ENCODE results near the gene ERICH4.

ERICH4 gene

DNA sequence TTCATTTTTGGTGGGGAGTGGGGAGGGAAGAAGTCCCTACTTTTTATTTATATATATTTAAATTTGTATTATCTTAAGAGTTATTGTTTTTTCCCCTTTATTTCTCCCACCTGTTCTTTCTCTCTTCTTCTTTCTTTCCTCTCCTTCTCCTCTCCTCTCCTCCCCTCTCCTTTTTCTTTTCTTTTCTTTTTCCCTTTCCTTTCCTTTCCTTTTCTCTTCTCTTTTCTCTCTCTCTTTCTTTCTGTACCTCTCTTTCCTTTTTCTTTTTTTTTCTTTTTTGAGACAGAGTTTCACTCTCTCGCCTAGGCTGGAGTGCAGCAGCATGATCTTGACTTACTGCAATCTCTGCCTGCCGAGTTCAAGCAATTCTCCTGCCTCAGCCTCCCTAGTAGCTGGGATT is 43.4 kb upstream of the ERICH4 start:
- no peak overlapping the region for H3K27ac ChIP-seq
- TF ChIP-seq, protein P1, sequence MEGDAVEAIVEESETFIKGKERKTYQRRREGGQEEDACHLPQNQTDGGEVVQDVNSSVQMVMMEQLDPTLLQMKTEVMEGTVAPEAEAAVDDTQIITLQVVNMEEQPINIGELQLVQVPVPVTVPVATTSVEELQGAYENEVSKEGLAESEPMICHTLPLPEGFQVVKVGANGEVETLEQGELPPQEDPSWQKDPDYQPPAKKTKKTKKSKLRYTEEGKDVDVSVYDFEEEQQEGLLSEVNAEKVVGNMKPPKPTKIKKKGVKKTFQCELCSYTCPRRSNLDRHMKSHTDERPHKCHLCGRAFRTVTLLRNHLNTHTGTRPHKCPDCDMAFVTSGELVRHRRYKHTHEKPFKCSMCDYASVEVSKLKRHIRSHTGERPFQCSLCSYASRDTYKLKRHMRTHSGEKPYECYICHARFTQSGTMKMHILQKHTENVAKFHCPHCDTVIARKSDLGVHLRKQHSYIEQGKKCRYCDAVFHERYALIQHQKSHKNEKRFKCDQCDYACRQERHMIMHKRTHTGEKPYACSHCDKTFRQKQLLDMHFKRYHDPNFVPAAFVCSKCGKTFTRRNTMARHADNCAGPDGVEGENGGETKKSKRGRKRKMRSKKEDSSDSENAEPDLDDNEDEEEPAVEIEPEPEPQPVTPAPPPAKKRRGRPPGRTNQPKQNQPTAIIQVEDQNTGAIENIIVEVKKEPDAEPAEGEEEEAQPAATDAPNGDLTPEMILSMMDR (IDR thresholded peaks at IDR 0.05): no peak
- no peak for TF ChIP-seq ZFX (IDR thresholded peaks at IDR 0.05; ENCODE audit: borderline replicate concordance)

DNA sequence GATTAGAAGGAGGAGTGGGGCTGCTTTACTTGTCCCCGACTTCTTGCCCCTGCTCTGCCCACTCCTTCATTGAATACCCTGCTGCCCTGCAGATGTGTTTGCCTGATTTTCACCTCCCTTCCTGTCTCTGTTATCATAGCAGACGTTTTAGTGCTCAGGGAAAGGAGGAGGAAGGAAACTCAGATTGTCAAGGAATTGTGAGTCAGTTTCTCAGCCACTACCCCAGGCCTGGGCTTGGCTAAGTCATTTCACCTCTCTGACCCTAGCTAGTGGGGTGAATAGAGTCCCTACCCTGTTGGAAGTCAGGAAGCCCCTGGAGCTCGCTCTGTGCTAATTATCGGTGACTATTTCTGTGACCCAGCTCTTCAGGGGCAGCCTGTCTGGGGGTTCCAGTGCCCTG is 41.5 kb upstream of the ERICH4 start:
- no peak for TF ChIP-seq ZFX (IDR thresholded peaks at IDR 0.05; ENCODE audit: borderline replicate concordance)
- TF ChIP-seq, protein P1 (IDR thresholded peaks at IDR 0.05): no peak
- H3K27ac ChIP-seq: no peak overlapping the region

DNA sequence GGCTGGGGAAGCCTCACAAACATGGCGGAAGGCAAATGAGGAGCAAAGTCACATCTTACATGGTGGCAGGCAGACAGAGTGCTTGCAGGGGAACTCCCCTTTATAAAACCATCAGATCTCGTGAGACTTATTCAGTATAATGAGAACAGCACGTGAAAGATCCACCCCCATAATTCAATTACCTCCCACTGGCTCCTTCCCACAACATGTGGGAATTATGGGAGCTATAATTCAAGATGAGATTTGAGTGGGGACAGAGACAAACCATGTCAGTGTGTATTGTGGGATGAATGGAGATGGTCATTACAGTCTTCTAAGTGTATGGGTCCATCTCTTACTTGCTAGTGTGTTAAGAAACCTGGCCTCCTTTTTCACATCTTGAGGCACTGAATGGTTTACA is 40.9 kb upstream of the ERICH4 start:
- TF ChIP-seq, protein P1 (IDR thresholded peaks at IDR 0.05): no peak
- no peak for TF ChIP-seq ZFX (IDR thresholded peaks at IDR 0.05; ENCODE audit: borderline replicate concordance)
- H3K27ac ChIP-seq: no peak overlapping the region

GRCh38 chr19:41403181-41403970 is 39.6 kb upstream of the ERICH4 start:
- no peak for TF ChIP-seq ZFX (IDR thresholded peaks at IDR 0.05; ENCODE audit: borderline replicate concordance)
- TF ChIP-seq, protein P1 (IDR thresholded peaks at IDR 0.05): no peak

GRCh38 chr19:41405776-41406175 is 37.2 kb upstream of the ERICH4 start:
- H3K27ac ChIP-seq: no peak overlapping the region
- TF ChIP-seq, protein P1 (IDR thresholded peaks at IDR 0.05): no peak
- no peak for TF ChIP-seq ZFX (IDR thresholded peaks at IDR 0.05; ENCODE audit: borderline replicate concordance)

More at GRCh38 chr19:41403181-41403970, 39.6 kb upstream of the ERICH4 start:
- no peak overlapping the region for H3K27ac ChIP-seq

- TF ChIP-seq, protein P1 (IDR thresholded peaks at IDR 0.05): no peak
- no peak for TF ChIP-seq ZFX (IDR thresholded peaks at IDR 0.05; ENCODE audit: borderline replicate concordance)
- no peak overlapping the region for H3K27ac ChIP-seq
Observed at GRCh38 chr19:41407271-41407670, 35.7 kb upstream of the ERICH4 start.

DNA sequence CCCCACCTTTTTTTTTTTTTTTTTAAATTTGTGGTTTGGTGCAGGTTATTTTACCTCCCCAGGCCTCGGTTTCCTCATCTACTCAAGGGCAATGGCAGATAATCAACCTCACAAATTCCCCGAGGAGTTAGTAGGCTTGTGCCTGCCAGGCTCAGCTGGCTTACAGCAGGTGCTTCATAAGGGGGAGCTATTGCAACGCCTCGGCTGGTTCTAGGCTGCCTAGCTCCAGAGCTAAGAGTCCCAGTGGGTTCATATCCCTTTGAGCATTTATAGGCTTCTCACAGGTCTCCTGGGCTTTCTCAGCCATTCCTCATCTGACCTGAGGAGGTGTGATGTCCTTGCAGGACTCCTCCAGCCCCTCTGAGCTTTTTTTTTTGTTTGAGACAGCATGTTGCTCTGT is 34.7 kb upstream of the ERICH4 start:
- H3K27ac ChIP-seq: no peak overlapping the region
- TF ChIP-seq ZFX (IDR thresholded peaks at IDR 0.05; ENCODE audit: borderline replicate concordance): no peak
- TF ChIP-seq, protein P1 (IDR thresholded peaks at IDR 0.05): no peak

- H3K27ac ChIP-seq: peak overlapping the region; percentile 50
Observed at GRCh38 chr19:41408846-41409245, 34.1 kb upstream of the ERICH4 start.

Measured in 22Rv1 (cell line).